HG02763 (cell line): ENCODE data around the gene ANKRD12.

ENCODE experiments used
- ATAC-seq: cut with Tn5 transposase; IDR thresholded peaks from one replicate; pipeline ENCODE4 v1.9.1; 2021; ENCODE audit warnings: mild to moderate bottlenecking, moderate library complexity; ENCODE audit not compliant: unreplicated experiment

The ANKRD12 gene

DNA sequence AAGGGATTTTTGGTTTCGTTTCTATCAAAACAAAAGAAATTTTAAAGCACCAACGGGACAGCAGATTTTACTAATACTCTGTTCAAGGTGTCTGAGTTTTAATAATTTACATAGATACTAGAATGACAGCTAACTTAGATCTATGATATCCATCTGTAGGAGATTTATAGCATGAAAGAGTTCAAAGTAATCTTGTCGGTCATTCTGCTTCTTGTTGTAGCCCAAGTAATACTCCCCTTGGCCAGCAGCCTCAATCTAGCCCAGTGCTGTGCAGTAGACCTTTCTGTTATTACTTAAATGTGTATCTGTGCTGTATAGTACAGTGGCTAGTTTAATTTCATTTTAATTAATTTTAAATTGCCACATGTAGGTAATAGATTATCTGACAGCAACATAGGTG, 44.7 kb downstream of the ANKRD12 start:
- no peak for ATAC-seq

- no peak for ATAC-seq
These were observed 46.3 kb downstream of the ANKRD12 start for GRCh38 chr18:9182852-9183399.

- no peak for ATAC-seq
These were observed 48.5 kb downstream of the ANKRD12 start for GRCh38 chr18:9184998-9185613.

GRCh38 chr18:9188359-9189231, 52.0 kb downstream of the ANKRD12 start:
- no peak for ATAC-seq

DNA sequence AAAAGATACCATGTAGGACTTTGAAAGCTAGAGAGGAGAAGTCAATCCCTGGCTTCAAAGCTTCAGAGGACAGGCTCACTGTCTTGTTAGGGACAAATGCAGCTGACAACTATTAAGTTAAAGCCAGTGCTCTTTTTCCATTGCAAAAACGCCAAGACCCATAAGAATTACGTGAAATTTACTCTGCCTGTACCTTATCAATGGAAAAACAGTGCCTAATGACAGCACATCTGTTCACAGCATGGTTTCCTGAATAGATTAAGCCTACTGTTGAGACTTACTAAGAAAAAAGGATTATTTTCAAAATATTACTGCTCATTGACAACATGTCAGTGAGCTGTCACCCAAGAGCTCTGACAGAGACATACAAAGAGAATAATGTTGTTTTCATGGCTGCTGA, 52.9 kb downstream of the ANKRD12 start:
- no peak for ATAC-seq

DNA sequence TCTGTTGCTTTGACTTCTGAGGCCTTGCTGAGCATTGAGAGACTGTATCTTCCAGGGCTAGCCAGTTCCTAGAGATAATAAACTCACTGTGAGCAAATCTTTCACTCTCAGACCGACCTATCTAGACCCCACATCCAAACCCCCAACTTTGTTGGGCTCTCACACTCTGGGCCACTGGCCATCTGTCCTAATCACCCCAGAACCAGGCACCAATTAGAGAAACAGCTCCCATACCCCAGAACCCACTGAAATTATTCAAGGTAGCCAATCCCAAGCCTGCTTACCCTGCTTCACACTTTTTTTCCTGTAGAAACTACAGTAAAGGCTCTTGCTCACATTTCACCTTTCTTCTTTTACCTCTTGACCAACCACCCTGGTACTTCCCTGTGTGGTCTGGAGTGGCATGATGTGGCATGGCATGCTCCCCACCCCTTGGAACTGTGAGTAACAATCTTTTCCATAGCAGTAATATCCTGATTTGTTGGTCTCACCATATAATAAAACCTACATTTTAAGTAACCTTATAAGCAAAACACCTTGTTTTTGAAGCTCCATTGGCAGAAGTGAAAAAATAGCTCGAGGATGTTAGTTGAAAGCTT, 55.2 kb downstream of the ANKRD12 start:
- no peak for ATAC-seq

DNA sequence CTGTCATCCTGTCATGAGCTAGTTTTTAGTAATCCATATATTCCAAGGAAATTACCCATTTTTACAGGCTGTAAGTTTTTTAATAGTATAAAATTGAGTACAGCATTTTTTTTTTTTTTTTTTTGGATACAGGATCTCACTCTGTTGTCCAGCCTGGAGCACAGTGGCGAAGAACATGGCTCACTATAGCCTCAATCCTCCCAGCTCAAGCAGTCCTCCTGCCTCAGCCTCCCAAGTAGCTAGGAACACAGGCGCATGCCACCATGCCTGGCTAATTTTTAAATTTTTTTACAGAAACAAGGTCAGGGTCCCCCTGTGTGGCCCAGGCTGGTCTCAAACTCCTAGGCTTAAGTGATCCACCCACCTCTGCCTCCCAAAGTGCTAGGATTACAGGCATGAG, 56.5 kb downstream of the ANKRD12 start:
- no peak for ATAC-seq

DNA sequence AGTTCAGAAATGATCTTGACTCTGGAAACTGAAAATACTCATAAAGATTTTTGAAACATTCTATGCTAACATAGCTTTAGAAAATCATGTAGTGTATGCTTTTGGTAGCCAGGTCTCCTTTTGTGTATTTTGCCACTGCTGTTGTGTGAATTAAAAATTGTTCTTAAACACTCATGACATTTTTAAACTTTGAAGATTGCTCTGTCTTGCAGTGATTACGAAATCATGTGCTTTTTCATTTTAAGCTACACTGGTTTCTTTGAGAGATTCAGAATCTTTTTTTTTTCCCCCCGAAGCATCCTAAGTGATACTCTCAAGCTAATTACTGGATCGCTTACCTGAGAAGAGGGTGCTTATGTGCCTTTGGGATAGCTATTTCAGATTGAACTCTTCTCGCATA, 60.0 kb downstream of the ANKRD12 start:
- no peak for ATAC-seq

DNA sequence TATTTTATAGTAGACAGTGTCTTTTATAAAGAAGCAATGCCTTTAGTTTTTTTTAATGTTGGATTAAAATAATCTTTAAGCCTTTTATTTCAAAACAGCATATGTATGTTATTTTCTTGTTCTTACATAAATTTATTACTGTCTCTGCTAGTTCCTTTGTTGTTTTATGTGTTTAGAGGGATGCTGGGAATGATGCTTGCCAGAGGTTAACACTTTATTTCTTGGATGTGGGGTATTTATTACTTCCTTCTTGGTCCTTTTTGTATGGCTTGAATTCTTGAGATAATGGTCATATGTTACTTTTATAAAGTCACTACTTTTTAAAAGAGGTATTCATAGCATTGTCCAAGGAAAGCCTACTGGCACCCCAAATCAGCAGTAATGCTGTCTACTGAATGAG, 63.1 kb downstream of the ANKRD12 start:
- ATAC-seq = no peak

- no peak for ATAC-seq
These were observed 64.6 kb downstream of the ANKRD12 start for GRCh38 chr18:9201224-9201623.

- no peak for ATAC-seq
These were observed 68.1 kb downstream of the ANKRD12 start for GRCh38 chr18:9204659-9205058.

DNA sequence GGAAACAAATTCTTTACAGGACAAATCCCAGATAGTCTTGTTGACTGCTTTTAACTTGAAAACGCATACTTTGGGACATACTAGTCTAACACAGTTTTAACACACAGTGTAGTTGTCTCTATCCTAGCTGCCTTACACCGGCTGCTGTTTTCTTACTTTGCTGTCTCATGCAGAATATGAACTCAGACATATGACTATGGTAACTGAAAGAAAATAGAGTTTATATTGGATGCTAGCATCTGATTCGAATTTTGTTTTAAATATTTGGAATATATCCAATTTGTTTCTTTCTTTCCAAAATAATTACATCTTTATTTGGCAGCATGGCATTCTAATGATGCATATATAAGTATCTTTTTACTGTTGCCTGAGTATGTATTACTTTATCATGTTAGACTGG, 69.8 kb downstream of the ANKRD12 start:
- ATAC-seq = no peak

DNA sequence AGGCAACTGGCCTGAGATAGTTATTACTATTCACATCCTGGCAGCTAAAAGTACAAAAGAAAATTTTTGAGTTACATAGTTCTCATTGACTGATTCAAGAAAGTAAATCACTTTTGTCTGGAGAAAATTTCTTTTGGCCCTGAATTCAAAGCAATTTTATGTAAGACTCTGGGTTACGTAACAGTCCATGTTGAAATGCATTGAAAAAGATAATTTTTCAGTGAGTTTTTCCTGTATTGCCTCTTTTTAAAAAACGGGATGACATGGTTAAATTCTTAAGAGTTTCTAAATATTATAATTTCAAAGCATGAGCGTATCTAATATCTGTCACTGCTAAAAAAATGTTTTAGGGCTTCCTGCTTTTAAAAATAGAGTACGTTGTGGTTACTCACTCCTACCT, 72.7 kb downstream of the ANKRD12 start:
- ATAC-seq = no peak

DNA sequence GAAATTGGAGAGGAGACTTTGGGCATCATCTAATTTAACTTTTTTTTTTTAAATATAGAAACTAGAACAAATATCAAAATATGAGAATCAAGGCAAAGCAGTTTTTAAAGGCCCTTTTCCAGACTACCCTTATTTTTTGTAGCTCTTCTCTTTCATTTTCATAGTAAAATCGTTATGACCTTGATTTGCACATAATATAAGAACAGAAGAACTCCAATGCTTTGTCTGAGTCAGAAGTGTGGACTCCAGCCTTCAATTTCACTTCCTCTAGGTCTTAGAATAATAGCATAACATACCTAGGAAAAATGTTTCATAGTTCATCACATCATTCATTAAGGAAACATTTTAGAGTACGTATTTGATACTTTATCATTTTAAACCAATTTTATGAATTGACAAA, 74.4 kb downstream of the ANKRD12 start:
- ATAC-seq = no peak

DNA sequence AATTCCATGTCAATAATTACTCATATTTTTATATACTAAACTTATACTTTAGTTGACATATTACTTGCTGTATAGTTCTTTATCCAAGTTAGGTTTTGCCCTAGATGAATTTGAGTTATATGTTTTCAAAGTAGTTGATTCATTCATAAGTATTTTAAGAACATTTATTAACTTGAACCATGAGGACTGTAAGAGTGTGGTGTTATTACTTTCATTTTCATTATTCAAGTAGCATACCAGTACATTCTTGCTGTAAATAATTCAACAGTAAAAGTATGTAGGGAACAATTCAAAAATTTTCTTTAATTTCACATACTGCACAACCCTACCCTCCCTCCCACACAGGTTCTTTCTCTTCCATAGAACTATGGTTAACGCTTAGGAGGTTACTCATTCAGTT, 75.4 kb downstream of the ANKRD12 start:
- ATAC-seq = no peak

- ATAC-seq = no peak
These were observed 78.8 kb downstream of the ANKRD12 start for GRCh38 chr18:9215221-9215933.

GRCh38 chr18:9216459-9216858, 79.9 kb downstream of the ANKRD12 start:
- no peak for ATAC-seq

- ATAC-seq = no peak
These were observed 81.3 kb downstream of the ANKRD12 start for GRCh38 chr18:9217743-9218451.

- no peak for ATAC-seq
These were observed 84.5 kb downstream of the ANKRD12 start for GRCh38 chr18:9221040-9221439.

GRCh38 chr18:9221661-9222060, 85.1 kb downstream of the ANKRD12 start:
- ATAC-seq = no peak

DNA sequence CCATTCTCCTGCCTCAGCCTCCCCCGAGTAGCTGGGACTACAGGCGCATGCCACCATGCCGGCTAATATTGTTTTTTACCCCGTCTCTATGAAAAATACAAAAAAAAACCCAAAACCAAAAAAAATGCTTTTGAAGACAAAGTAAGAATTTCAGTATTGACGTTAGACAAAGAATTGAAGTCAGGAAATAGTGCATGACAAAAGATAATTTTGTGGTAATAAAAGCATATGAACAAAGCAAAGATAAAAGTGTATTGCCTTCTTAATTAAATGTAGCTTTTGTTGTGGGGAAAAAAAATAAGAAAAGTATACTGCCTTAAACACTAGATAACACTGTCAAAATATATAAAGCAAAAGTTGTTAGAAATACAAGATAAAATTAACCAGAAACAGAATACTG, 86.8 kb downstream of the ANKRD12 start:
- ATAC-seq = no peak
